ENCODE measurements around the gene ADAD1. TPM values are rescaled to one million over a fixed set of nuclear protein-coding genes. Genes with fewer than 3 reads are reported as not detected.

ADAD1 gene
- total RNA-seq, 2 donors from 2014 or later: 23.8 TPM; not detected in 1

- H3K36me3 ChIP-seq: no peaks in the 10 kb centered on the region
- intact Hi-C loops (cut with DNase I): no loop called here
- no peaks in the 10 kb centered on the region for H3K4me1 ChIP-seq (replicated peaks)
- H3K27me3 ChIP-seq (replicated peaks; ENCODE audit: insufficient read depth): no peaks in the 10 kb centered on the region
- WGBS: 63% methylated on average over 3 of the region's 3 CpGs
- no peaks in the 10 kb centered on the region for H3K9me3 ChIP-seq
- no peak for TF ChIP-seq POLR2A (IDR thresholded peaks at IDR 0.05)
- TF ChIP-seq POLR2AphosphoS5 (IDR thresholded peaks at IDR 0.05): no peak
- TF ChIP-seq, protein P1, sequence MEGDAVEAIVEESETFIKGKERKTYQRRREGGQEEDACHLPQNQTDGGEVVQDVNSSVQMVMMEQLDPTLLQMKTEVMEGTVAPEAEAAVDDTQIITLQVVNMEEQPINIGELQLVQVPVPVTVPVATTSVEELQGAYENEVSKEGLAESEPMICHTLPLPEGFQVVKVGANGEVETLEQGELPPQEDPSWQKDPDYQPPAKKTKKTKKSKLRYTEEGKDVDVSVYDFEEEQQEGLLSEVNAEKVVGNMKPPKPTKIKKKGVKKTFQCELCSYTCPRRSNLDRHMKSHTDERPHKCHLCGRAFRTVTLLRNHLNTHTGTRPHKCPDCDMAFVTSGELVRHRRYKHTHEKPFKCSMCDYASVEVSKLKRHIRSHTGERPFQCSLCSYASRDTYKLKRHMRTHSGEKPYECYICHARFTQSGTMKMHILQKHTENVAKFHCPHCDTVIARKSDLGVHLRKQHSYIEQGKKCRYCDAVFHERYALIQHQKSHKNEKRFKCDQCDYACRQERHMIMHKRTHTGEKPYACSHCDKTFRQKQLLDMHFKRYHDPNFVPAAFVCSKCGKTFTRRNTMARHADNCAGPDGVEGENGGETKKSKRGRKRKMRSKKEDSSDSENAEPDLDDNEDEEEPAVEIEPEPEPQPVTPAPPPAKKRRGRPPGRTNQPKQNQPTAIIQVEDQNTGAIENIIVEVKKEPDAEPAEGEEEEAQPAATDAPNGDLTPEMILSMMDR (IDR thresholded peaks at IDR 0.05): no peak
- no peak overlapping the region for H3K4me3 ChIP-seq
- DNase-seq (ENCODE audit: low spot score): no peak
- H3K27ac ChIP-seq: no peak overlapping the region
Measured at GRCh38 chr4:122434285-122434684, 55.5 kb downstream of the ADAD1 start.

- Histone ChIP-seq H3K9me3 (no peaks in the 10 kb centered on the region), H3K4me3 (no peak overlapping the region), H3K4me1 (replicated peaks) (no peaks in the 10 kb centered on the region), H3K27me3 (replicated peaks; ENCODE audit: insufficient read depth) (no peaks in the 10 kb centered on the region), H3K27ac (no peak overlapping the region), H3K36me3 (no peaks in the 10 kb centered on the region)
- DNase-seq (ENCODE audit: low spot score): no peak
- intact Hi-C loops (cut with DNase I): no loop called here
- TF ChIP-seq POLR2AphosphoS5 (IDR thresholded peaks at IDR 0.05) (no peak), POLR2A (IDR thresholded peaks at IDR 0.05) (no peak)
- TF ChIP-seq, protein P1 (IDR thresholded peaks at IDR 0.05): no peak
Measured at GRCh38 chr4:122450847-122451246, 72.0 kb downstream of the ADAD1 start.

DNA sequence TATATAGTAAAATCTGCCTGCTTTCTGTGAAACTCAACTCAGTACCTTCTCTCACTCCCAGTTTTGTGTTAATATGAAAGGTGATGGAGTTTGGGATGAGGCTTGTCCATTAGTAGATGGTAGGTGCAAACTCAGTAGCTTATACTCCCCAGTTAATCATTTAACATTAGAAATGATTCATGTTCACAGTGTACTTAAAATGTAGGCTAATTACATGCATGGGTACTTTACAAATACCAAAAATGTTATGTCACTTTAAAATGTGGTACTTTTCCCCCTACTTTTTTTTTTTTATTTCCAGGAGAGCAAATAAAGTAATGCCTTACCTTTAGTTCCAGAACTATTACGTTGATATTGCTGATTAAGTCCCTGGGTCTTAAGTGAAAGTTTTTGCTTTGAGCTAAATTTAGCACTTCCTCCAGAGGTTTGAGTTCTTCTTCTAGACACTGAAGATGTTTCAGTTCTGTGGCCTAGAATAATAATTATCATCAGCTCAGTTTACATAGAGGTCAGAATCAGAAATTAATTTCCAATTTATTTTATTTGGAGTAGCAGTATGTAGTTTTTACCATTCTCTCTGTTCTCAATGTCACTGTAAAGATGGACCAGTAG, 74.7 kb downstream of the ADAD1 start:
- no peaks in the 10 kb centered on the region for H3K4me1 ChIP-seq (replicated peaks)
- intact Hi-C loops (cut with DNase I): no loop called here
- no peaks in the 10 kb centered on the region for H3K27me3 ChIP-seq (replicated peaks; ENCODE audit: insufficient read depth)
- no peaks in the 10 kb centered on the region for H3K36me3 ChIP-seq
- 36% methylated on average over 1 of the region's 1 CpG for WGBS
- no peak for TF ChIP-seq POLR2A (IDR thresholded peaks at IDR 0.05)
- H3K4me3 ChIP-seq: no peak overlapping the region
- no peak for DNase-seq (ENCODE audit: low spot score)
- no peak overlapping the region for H3K27ac ChIP-seq
- H3K9me3 ChIP-seq: no peaks in the 10 kb centered on the region

DNA sequence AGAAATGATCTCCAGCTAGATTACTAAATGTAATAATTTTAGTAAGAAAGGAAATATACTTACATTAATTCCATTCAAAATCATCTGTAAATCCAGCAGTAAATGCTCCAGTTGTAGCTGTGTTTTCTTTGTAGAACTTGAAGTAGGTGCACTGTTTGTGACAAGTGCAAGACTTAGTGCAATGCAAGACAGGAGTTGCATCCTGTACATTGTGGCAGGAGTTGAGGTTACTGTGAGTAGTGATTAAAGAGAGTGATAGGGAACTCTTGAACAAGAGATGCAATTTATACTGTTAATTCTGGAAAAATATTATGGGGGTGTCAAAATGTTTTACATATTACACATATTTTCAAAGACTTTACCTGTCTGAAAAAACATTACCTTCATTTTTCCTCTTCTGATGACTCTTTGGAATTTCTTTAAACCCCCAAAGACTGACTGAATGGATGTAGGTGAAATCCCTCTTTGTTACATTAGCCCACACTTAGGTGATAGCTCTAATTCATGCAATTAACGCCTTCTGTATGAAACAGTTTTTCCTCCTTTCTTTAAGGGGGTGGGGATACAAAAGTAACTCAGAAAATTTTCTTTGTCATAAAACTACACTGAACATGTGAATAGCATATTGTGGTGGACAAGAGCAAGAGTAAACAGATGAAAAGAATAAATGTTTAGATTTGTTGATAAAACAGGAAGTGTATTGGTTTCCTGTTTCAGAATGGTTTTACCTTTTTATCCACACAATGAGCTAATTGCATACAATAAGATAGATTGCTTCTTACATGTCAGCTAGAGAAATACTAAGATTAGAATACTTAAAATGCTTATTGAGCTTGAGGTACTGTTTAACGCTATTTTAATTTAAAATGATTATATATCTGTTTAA, 77.7 kb downstream of the ADAD1 start, which contains the start of gene IL2:
Gene IL2, minus strand, starts transcription at position 495 of the 886 bp plus-strand sequence. Its CDS starts 285 bp downstream, at position 210.
- Histone ChIP-seq H3K4me3 (no peak within 1 kb of the TSS), H3K27me3 (replicated peaks; ENCODE audit: insufficient read depth) (no peaks in the 10 kb centered on the region), H3K36me3 (no peaks in the 10 kb centered on the region), H3K4me1 (replicated peaks) (no peaks in the 10 kb centered on the region), H3K27ac (no peak within 1 kb of the TSS), H3K9me3 (no peaks in the 10 kb centered on the region)
- TF ChIP-seq POLR2A (IDR thresholded peaks at IDR 0.05) (no peak), POLR2AphosphoS5 (IDR thresholded peaks at IDR 0.05) (no peak)
- TF ChIP-seq, protein P1 (IDR thresholded peaks at IDR 0.05): no peak
- intact Hi-C loops (cut with DNase I): no loop called here
- DNase-seq (ENCODE audit: low spot score): no peak
- 73% methylated on average over 2 of the region's 2 CpGs for WGBS

DNA sequence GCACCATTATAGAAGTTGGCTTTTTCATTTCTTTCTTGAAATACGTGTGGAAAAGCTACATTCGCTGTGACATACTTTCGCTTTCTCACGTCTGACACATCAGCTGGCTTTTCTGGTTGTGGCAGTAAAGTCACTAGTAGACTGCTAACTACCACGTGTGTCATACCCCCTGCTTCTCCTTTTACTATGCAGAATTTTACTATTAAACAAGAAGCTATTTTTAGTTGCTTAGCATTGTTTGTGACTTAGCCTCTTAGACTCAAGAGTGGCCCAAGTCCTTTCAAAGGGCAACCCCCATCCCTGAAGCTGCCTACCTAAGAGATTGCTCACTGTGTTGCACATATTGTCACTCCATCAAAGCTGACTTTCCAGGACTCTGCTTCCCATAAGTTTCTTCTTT, 79.8 kb downstream of the ADAD1 start:
- intact Hi-C loops (cut with DNase I): no loop called here
- Histone ChIP-seq H3K4me3 (no peak overlapping the region), H3K4me1 (replicated peaks) (no peaks in the 10 kb centered on the region), H3K27me3 (replicated peaks; ENCODE audit: insufficient read depth) (no peaks in the 10 kb centered on the region), H3K36me3 (no peaks in the 10 kb centered on the region), H3K27ac (no peak overlapping the region), H3K9me3 (no peaks in the 10 kb centered on the region)
- 36% methylated on average over 5 of the region's 5 CpGs for WGBS
- TF ChIP-seq, protein P1 (IDR thresholded peaks at IDR 0.05): no peak
- TF ChIP-seq POLR2A (IDR thresholded peaks at IDR 0.05) (no peak), POLR2AphosphoS5 (IDR thresholded peaks at IDR 0.05) (no peak)
- no peak for DNase-seq (ENCODE audit: low spot score)
